GM23248 (cell line): Measurements from ENCODE around the gene FRMPD4. TPM values are rescaled to one million over a fixed set of nuclear protein-coding genes. Genes with fewer than 3 reads are reported as not detected.

Source experiments
- DNase-seq: peaks from one replicate; pipeline ENCODE4 v3.0.0-alpha.2; 2015
- H2AFZ ChIP-seq: fragments of 200-600 bp; sonication (generic); 2 replicates; pipeline ENCODE4 v1.6.1; 2016; ENCODE audit warnings: antibody characterized with exemption
- H3F3A ChIP-seq: fragments of 200-600 bp; sonication (generic); 2 replicates; pipeline ENCODE4 v1.6.1; 2016; ENCODE audit warnings: mild to moderate bottlenecking, antibody characterized with exemption, mixed run types; ENCODE audit not compliant: insufficient read depth
- H3K27ac ChIP-seq: fragments of 200-600 bp; sonication (generic); 2 replicates; pipeline ENCODE4 v1.5.1; 2016; ENCODE audit warnings: mild to moderate bottlenecking
- H3K27me3 ChIP-seq: fragments of 200-600 bp; sonication (generic); replicated peaks from 2 replicates; pipeline ENCODE4 v1.6.1; 2016; ENCODE audit warnings: mild to moderate bottlenecking; ENCODE audit not compliant: insufficient read depth
- H3K36me3 ChIP-seq: fragments of 200-600 bp; sonication (generic); 2 replicates; pipeline ENCODE4 v1.6.1; 2016; ENCODE audit warnings: low read depth, mild to moderate bottlenecking
- H3K4me1 ChIP-seq: fragments of 200-600 bp; sonication (generic); 2 replicates; pipeline ENCODE4 v1.6.1; 2016; ENCODE audit warnings: mild to moderate bottlenecking; ENCODE audit not compliant: insufficient read depth
- H3K4me2 ChIP-seq: fragments of 200-600 bp; sonication (generic); one replicate; pipeline ENCODE4 v1.6.1; 2016; ENCODE audit warnings: mild to moderate bottlenecking; ENCODE audit not compliant: unreplicated experiment
- H3K4me3 ChIP-seq: fragments of 200-600 bp; sonication (generic); 2 replicates; pipeline ENCODE4 v1.5.1; 2016; ENCODE audit warnings: mild to moderate bottlenecking
- H3K79me2 ChIP-seq: fragments of 200-600 bp; sonication (generic); 2 replicates; pipeline ENCODE4 v1.6.1; 2016; ENCODE audit warnings: mild to moderate bottlenecking; ENCODE audit not compliant: insufficient read depth
- H3K9ac ChIP-seq: fragments of 200-600 bp; sonication (generic); 2 replicates; pipeline ENCODE4 v1.6.1; 2016; ENCODE audit warnings: mild to moderate bottlenecking
- H3K9me2 ChIP-seq: fragments of 200-600 bp; sonication (generic); 2 replicates; pipeline ENCODE4 v1.6.1; 2016; ENCODE audit warnings: mixed run types, mild to moderate bottlenecking, moderate library complexity; ENCODE audit not compliant: insufficient read depth
- H3K9me3 ChIP-seq: fragments of 200-600 bp; sonication (generic); one replicate; pipeline ENCODE4 v1.6.1; 2017; ENCODE audit warnings: low read depth
- H4K20me1 ChIP-seq: fragments of 200-600 bp; sonication (generic); 2 replicates; pipeline ENCODE4 v1.6.0; 2016; ENCODE audit not compliant: insufficient read depth
- EZH2 ChIP-seq: fragments of 200-600 bp; sonication (generic); IDR thresholded peaks from 2 replicates; pipeline ENCODE4 v1.6.1; 2018; ENCODE audit warnings: antibody characterized with exemption, mild to moderate bottlenecking; ENCODE audit not compliant: insufficient read depth, poor library complexity, severe bottlenecking
- EZH2phosphoT487 ChIP-seq: fragments of 200-600 bp; sonication (generic); IDR thresholded peaks from 2 replicates; pipeline ENCODE4 v1.6.1; 2018; ENCODE audit warnings: antibody characterized with exemption, moderate library complexity, mild to moderate bottlenecking, low read depth; ENCODE audit not compliant: insufficient read depth
- WGBS, 2 experiments: methylation state at CpG; one replicate each; pipeline ENCODE4 v1.1.6; 2015 to 2017; ENCODE audit warnings: low lambda C conversion rate in 2 of 2, low coverage in 1 of 2; ENCODE audit errors: missing lambda C conversion rate in 2 of 2; 5-methylcytosine and 5-hydroxymethylcytosine counted together
- in situ Hi-C: fragments of 300-500 bp; cut with MboI; formaldehyde crosslinking; loops from 2 replicates; pipeline ENCODE4 v1.15.0; 2020
- polyA plus RNA-seq: library from polyadenylated mRNA; unstranded; fragments of >200 nt; fragmentation: Nextera tagmentation; extraction: Ambion mirVana; gene quantifications from 2 replicates; pipeline ENCODE4 v1.2.1, GENCODE V29; 2016
- total RNA-seq: library from RNA; depleted of rRNA; stranded (reverse); fragments of >200 nt; shearing (Covaris generic); gene quantifications from 2 replicates; pipeline ENCODE4 v1.2.3, GENCODE V29; 2014

The FRMPD4 gene
- total and polyA plus RNA-seq, 2 experiments from 2014 or later: 0.04 TPM; not detected in 1

GRCh38 chrX:12301288-12301687, 163.0 kb downstream of the FRMPD4 start:
- no peak for TF ChIP-seq EZH2
- TF ChIP-seq EZH2phosphoT487: no peak
- 20 to 46% methylated on average over 3 of the region's 3 CpGs for WGBS, 2 experiments
- Histone ChIP-seq H4K20me1 (no peaks in the 10 kb centered on the region), H3K4me2 (no peak overlapping the region), H3K27me3 (no peaks in the 10 kb centered on the region), H2AFZ (no peak overlapping the region), H3K36me3 (no peaks in the 10 kb centered on the region), H3K9me2 (no peaks in the 10 kb centered on the region), H3K4me1 (no peaks in the 10 kb centered on the region), H3K4me3 (no peak overlapping the region), H3K79me2 (no peaks in the 10 kb centered on the region), H3K9me3 (no peaks in the 10 kb centered on the region), H3K9ac (no peak overlapping the region), H3K27ac (no peak overlapping the region), H3F3A (no peaks in the 10 kb centered on the region)
- in situ Hi-C loops: no loop called here
- no peak for DNase-seq

DNA sequence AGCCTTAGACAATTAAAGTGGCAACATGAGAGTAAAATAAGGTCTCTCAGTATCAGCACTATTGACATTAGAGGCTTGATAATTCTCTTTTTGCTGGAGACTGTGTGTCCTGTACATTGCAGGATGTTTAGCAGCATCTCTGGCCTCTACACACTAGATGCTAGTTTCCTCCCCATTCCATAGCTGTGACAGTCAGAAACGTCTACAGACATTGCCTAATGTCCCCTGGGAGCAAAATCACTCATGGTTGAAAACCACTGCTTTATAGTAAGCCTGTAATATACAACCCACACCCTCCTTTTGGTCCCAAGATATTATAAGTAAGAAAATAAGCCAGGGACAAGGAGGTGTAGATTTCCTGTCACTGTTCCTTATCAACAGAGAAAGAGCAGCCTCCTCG, 166.0 kb downstream of the FRMPD4 start:
- in situ Hi-C loops: no loop called here
- Histone ChIP-seq H3K36me3 (no peaks in the 10 kb centered on the region), H3K4me3 (no peak overlapping the region), H3K9me3 (no peaks in the 10 kb centered on the region), H3K79me2 (no peaks in the 10 kb centered on the region), H3K27me3 (no peaks in the 10 kb centered on the region), H3K4me1 (no peaks in the 10 kb centered on the region), H3K9ac (no peak overlapping the region), H4K20me1 (no peaks in the 10 kb centered on the region), H3K27ac (no peak overlapping the region), H3K4me2 (no peak overlapping the region), H3K9me2 (no peaks in the 10 kb centered on the region), H3F3A (no peaks in the 10 kb centered on the region), H2AFZ (no peak overlapping the region)
- DNase-seq: peak; percentile 10
- TF ChIP-seq EZH2phosphoT487 (no peak), EZH2 (no peak)
- 0 to 5% methylated on average over 2 of the region's 2 CpGs for WGBS, 2 experiments

GRCh38 chrX:12307961-12308360, 169.7 kb downstream of the FRMPD4 start:
- WGBS, 2 experiments: 0 to 8% methylated on average over 2 of the region's 2 CpGs
- no peaks in the 10 kb centered on the region for H3F3A ChIP-seq
- H3K4me1 ChIP-seq: no peaks in the 10 kb centered on the region
- H3K4me2 ChIP-seq: no peak overlapping the region
- H4K20me1 ChIP-seq: no peaks in the 10 kb centered on the region
- TF ChIP-seq EZH2: no peak
- TF ChIP-seq EZH2phosphoT487: no peak
- H3K9ac ChIP-seq: no peak overlapping the region
- no peaks in the 10 kb centered on the region for H3K9me2 ChIP-seq
- H3K4me3 ChIP-seq: no peak overlapping the region
- DNase-seq: no peak
- no peak overlapping the region for H2AFZ ChIP-seq
- no peaks in the 10 kb centered on the region for H3K79me2 ChIP-seq
- no peak overlapping the region for H3K27ac ChIP-seq
- no peaks in the 10 kb centered on the region for H3K9me3 ChIP-seq
- in situ Hi-C loops: no loop called here
- no peaks in the 10 kb centered on the region for H3K36me3 ChIP-seq
- H3K27me3 ChIP-seq: no peaks in the 10 kb centered on the region

DNA sequence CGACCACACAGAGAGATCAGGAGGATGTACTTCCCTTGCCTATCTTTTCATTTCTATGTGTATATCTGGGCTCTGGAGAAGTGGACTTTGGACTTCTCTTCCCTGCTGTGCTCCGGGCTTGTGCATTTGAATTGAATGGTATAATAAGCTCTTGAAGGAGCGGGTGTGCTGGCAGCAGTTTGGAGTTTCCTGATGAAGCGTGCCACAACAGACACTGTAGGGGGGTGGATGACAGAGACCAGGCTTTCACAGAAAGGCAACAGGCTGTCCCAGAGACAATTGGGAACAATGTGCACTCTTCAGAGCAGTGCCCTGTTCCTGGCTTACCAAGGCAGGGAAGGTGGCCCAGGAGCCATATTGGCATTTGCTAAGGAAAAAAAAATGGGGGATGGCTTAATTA, 170.1 kb downstream of the FRMPD4 start:
- DNase-seq: no peak
- no peaks in the 10 kb centered on the region for H4K20me1 ChIP-seq
- H3K9me3 ChIP-seq: no peaks in the 10 kb centered on the region
- H2AFZ ChIP-seq: no peak overlapping the region
- in situ Hi-C loops: no loop called here
- H3K9me2 ChIP-seq: no peaks in the 10 kb centered on the region
- no peak overlapping the region for H3K4me2 ChIP-seq
- no peak overlapping the region for H3K27ac ChIP-seq
- no peaks in the 10 kb centered on the region for H3K4me1 ChIP-seq
- no peak for TF ChIP-seq EZH2phosphoT487
- no peak for TF ChIP-seq EZH2
- no peak overlapping the region for H3K4me3 ChIP-seq
- H3K27me3 ChIP-seq: no peaks in the 10 kb centered on the region
- no peaks in the 10 kb centered on the region for H3K79me2 ChIP-seq
- H3K9ac ChIP-seq: no peak overlapping the region
- 28 to 38% methylated on average over 4 of the region's 4 CpGs for WGBS, 2 experiments
- no peaks in the 10 kb centered on the region for H3F3A ChIP-seq
- H3K36me3 ChIP-seq: no peaks in the 10 kb centered on the region

DNA sequence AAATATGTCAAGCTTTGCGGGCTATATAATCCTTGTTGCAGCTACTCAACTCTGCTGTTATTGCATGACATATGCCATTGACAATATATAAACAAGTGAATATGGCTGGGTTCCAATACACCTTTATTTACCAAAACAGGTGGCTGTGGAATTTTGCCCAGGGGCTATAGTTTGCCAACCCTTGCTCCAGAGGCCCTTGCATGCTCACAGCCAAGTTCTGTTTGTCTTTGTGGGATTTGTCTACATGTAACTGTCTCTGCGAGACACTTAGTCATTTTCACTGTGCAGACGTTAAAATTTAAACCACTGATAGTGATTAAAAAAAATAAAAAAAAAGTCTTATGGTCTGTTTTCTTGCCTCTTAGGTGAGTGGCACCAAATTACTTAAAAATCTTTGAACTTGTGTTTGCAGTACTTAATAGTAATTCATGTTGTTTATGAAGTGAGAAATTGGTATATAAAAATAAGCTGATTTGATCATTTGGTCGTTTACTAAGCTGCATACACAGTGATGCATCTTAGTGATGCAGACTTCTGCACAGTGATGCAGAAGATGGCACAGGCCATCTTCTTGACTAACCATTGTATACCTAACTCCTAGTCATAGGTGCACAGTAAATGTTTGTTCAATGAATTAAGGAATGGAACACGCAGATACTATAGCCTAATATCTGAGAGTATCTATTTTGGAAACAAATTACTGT, 170.9 kb downstream of the FRMPD4 start:
- H3K9ac ChIP-seq: no peak overlapping the region
- WGBS, 2 experiments: 25 to 32% methylated on average over 5 of the region's 5 CpGs
- no peaks in the 10 kb centered on the region for H3K9me3 ChIP-seq
- no peaks in the 10 kb centered on the region for H3K79me2 ChIP-seq
- no peaks in the 10 kb centered on the region for H3K27me3 ChIP-seq
- no peak for DNase-seq
- no peaks in the 10 kb centered on the region for H3K36me3 ChIP-seq
- in situ Hi-C loops: no loop called here
- H3F3A ChIP-seq: no peaks in the 10 kb centered on the region
- no peaks in the 10 kb centered on the region for H4K20me1 ChIP-seq
- no peak overlapping the region for H3K4me3 ChIP-seq
- H3K27ac ChIP-seq: no peak overlapping the region
- no peak overlapping the region for H3K4me2 ChIP-seq
- no peak overlapping the region for H2AFZ ChIP-seq
- no peaks in the 10 kb centered on the region for H3K4me1 ChIP-seq
- no peaks in the 10 kb centered on the region for H3K9me2 ChIP-seq
- no peak for TF ChIP-seq EZH2phosphoT487
- no peak for TF ChIP-seq EZH2
